ENCODE measurements around the gene ITFG1.
"Not testable (repeated sequence)": the region's sequence is repeated elsewhere in the genome, so short reads cannot be mapped to it uniquely, and the experiment has no call there.

The ITFG1 gene

GRCh38 chr16:47229053-47230050 is 231.5 kb downstream of the ITFG1 start:
- no peak for DNase-seq

- DNase-seq: no peak
These were observed 232.6 kb downstream of the ITFG1 start for GRCh38 chr16:47228241-47228640.

GRCh38 chr16:47213761-47214440 is 247.0 kb downstream of the ITFG1 start:
- no peak for DNase-seq

- DNase-seq: no peak
These were observed 249.6 kb downstream of the ITFG1 start for GRCh38 chr16:47211218-47211617.

- DNase-seq: no peak
These were observed 255.9 kb downstream of the ITFG1 start for GRCh38 chr16:47204736-47205504.

- DNase-seq: not testable (repeated sequence)
These were observed 257.4 kb downstream of the ITFG1 start for GRCh38 chr16:47203433-47203832.

- DNase-seq: no peak
These were observed 262.7 kb downstream of the ITFG1 start for GRCh38 chr16:47198180-47198575.

- no peak for DNase-seq
These were observed 263.2 kb downstream of the ITFG1 start for GRCh38 chr16:47197536-47198179.

- no peak for DNase-seq
These were observed 264.4 kb downstream of the ITFG1 start for GRCh38 chr16:47196457-47196856.

- DNase-seq: no peak
These were observed 278.5 kb downstream of the ITFG1 start for GRCh38 chr16:47182318-47182717.

- DNase-seq: not testable (repeated sequence)
These were observed 279.8 kb downstream of the ITFG1 start for GRCh38 chr16:47181066-47181465.

GRCh38 chr16:47180073-47180472 is 280.8 kb downstream of the ITFG1 start:
- DNase-seq: no peak

GRCh38 chr16:47175152-47175551 is 285.7 kb downstream of the ITFG1 start:
- DNase-seq: no peak

GRCh38 chr16:47162670-47163420 is 298.0 kb downstream of the ITFG1 start:
- no peak for DNase-seq

GRCh38 chr16:47161464-47161863 is 299.4 kb downstream of the ITFG1 start:
- no peak for DNase-seq

- DNase-seq: no peak
These were observed 300.4 kb downstream of the ITFG1 start for GRCh38 chr16:47160422-47160821.

GRCh38 chr16:47158992-47159391 is 301.9 kb downstream of the ITFG1 start:
- no peak for DNase-seq

GRCh38 chr16:47156680-47157215 is 304.1 kb downstream of the ITFG1 start:
- DNase-seq: no peak

GRCh38 chr16:47152501-47152900 is 308.4 kb downstream of the ITFG1 start:
- not testable (repeated sequence) for DNase-seq

- no peak for DNase-seq
These were observed 310.8 kb downstream of the ITFG1 start for GRCh38 chr16:47150067-47150466.

- no peak for DNase-seq
These were observed 316.3 kb downstream of the ITFG1 start for GRCh38 chr16:47144559-47144877.
